Measurements from ENCODE around the gene MUC6.

The MUC6 gene

GRCh38 chr11:1006762-1007161, 29.8 kb downstream of the MUC6 start:
- no peak for DNase-seq

DNA sequence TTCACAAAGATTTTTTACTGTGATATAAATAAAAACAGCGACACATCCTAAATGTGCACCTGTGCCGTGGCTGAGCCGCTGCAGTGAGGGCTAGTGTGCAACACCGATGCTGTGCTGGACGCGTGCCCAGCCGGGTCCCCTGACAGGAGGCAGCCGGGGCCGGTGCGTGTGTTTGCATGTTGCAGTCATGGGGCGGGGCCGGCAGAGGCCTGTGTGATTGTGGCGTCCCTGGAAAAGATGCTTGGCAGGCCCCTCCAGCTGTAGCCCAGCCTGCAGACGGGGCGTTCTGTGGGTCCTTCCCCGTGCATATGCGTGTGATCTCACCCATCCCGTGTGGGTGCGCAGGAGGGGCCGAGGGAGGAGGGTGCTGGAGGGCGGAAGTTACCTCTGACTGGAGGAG, 30.6 kb downstream of the MUC6 start:
- no peak for DNase-seq

DNA sequence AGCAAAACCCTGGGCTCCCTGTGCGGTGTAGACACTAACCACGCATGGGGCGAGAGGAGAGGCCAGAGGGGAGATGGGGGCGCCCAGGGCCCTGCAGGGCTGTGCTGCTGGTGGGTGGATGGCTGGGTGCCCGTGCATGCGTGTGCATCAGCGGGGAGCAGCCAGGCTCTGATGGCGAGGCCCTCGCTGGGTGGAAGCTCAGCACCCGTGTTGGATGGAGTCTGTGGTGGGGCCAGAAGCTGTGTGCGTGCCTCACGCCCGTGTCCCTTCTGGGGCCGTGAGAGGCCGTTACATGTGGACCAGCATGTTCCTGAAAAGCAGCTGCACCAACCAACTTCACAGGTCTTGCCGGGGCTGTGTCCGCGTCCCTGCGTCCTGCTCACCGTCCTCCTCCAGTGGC, 33.4 kb downstream of the MUC6 start:
- DNase-seq, result no peak

DNA sequence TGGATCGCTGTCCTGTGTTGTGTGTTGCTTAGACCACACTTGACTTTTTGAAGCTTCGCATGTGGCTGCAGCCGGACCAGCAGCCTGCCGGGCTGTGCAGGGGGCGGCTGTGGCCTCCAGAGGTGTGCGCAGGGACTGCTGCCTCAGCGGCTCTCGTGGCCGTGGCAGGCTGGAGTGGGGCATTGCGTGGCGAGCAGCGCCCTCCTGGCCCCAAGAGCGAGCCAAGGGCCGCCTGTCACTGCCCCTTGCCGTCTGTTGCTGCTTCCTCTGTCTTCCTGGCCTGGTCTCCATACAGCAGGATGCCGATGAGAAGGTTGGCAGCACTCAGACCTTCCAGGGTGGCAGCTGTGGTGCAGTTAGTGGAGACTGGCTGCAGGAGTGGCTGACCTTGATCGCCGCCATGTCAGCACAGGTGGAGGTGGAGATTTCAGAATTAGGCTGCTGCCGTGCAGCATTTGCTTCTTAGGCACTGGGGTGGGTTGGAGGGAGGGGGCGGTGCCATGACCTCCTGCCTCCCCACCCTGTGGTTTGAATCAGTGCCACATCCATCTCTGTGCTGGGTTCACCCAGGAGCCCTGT, 34.0 kb downstream of the MUC6 start:
- DNase-seq, result no peak

DNA sequence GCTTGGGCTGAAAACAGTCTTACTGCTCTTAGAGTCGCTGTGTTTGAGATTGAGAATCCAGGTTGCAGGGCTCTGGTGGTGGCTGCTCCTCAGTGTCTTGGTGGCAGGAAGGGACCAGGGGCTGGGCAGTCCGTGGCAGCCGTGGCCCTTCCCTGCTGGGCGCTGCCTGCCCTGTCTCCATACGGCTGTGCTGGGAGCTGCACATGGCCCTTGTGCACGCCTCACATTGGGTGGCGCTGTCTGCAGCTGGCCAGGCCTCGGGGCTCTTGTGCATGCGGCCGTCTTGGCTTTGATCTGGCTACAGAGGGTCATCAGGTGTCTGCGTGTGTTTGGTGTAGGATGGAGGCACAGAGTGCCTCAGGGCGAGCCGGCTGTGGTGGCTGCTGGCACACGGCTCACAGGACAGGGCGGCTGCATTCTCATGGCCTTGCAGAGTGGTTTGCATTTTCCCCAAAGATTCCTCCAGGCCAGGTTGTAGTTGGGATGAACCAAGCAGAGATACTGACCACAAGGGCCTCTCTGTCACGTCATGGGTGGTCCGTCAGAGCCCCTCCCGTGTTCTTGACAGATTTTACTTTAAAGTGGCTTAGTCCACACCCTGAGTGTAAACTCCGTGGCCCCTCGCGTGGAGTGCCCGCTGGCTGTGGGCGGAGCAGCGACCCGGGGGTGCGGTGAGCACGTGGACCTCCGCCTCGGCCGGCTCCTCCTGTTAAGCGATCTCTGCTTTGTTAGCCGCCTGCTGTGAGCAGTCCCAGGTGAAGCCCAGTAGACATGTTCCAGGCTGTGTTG, 34.7 kb downstream of the MUC6 start:
- no peak for DNase-seq

DNA sequence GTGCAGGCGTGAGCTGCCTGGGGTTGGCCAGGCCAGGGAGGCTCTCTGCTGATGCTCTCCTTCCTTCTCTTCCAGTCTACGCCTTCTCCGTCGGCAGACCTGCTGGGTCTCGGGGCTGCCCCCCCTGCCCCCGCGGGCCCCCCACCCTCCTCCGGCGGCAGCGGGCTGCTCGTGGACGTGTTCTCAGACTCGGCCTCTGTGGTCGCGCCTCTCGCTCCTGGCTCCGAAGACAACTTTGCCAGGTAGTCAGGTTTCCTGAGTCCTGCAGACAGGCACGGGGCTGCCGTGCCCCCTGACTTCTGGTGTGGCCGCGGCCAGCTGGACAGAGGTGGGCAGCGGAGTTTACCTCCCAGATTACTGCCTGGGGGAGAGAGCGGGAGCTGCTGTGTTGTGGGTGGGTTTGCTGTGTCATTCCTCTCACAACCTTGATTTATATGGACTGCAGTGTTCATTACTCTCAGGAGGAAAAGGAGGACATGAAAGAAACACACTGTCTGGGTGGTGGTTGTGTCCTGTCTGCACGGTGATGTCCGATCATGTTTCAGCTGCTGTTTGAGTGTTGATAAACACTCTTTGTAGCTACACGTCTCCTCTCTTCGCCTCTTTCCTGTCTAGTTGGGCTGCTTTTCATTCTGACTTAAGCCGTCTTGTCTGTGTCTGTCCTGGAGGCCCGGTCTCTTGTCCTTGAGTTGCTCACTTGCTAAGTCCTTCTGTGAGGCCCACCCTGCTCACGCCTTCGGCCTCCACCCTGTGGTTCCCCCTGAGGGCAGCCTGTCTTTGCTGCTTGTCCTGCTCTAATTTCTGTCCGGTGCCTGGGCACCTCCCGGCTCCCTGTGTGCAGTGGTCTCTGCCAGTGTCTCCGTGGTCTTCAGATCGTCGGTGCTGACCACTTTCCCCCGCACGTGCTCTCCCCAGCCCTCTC, 35.9 kb downstream of the MUC6 start:
- no peak for DNase-seq

GRCh38 chr11:999009-999408, 37.5 kb downstream of the MUC6 start:
- no peak for DNase-seq

- no peak for DNase-seq
Observed at GRCh38 chr11:997907-998306, 38.6 kb downstream of the MUC6 start.

DNA sequence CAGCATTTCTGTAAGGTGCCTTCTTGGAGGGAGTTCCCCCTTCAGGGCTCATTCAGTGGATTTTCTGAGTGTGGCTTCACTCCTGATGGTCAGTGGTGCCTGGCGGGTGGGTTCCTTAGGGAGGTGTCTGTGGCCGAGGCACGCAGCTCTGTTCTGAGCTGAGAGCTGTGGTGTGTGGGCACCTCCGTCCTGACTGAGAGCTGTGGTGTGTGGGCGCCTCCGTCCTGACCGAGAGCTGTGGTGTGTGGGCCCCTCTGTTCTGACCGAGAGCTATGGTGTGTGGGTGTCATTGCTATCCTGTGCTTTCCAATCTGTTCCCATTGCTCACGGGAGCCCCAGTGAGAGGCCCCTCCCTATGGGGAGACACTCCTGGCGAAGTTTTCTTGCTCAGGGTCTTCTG, 39.8 kb downstream of the MUC6 start:
- no peak for DNase-seq

- DNase-seq, result no peak
Observed at GRCh38 chr11:995752-996420, 40.6 kb downstream of the MUC6 start.

DNA sequence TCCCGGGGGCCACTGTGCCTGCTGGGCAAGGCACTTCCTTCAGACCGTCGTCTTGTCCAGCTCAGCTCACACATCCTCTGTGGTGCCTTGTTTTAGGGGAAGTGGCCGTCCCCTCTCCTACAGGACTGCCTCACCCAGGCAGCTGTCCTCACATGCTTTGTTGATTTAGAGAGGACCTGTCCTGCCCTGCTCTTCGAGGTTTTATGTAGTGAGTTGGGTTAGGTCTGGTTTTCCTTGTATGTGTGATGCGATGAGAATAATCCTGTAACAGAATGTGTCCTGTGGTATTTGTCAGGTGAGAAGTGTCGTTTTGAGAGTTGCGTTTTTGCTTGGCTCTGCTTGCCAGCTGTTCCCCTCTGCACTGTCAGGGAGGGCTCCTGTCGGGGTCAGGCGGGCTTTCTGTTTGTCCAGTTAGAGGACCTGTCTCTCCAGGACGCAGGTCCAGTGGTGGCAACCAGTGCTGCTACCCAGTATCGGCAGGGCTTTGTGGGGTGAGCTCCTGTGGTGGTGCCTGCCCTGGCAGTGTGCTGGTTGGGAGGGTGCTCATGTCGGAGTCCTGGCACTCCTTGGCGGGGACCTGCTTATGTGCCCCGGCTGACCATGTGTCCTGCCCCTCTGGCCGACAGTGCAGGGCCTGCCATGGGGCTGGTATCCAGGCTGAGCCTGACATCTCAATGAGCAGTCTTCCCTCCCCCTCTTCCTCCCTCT, 41.3 kb downstream of the MUC6 start:
- DNase-seq, result no peak

- no peak for DNase-seq
Observed at GRCh38 chr11:993632-994167, 42.8 kb downstream of the MUC6 start.

DNA sequence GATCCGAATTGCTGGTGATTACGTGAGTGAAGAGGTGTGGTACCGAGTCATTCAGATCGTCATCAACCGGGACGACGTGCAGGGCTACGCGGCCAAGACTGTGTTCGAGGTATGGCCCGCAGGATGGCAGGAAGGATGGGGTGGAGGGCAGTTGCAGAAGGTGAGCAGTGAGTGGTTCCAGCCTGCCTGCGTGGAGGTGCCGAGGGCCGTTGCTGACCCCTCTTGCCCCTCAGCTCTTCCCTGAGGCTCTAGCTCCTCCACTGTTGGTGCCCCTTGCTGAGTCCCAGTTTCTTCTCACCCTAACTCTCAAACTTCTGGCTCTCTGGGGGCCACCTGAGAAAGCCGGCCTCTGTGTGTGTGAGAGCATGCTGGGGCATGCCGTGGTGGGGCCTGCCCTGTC, 43.9 kb downstream of the MUC6 start:
- DNase-seq, result no peak

DNA sequence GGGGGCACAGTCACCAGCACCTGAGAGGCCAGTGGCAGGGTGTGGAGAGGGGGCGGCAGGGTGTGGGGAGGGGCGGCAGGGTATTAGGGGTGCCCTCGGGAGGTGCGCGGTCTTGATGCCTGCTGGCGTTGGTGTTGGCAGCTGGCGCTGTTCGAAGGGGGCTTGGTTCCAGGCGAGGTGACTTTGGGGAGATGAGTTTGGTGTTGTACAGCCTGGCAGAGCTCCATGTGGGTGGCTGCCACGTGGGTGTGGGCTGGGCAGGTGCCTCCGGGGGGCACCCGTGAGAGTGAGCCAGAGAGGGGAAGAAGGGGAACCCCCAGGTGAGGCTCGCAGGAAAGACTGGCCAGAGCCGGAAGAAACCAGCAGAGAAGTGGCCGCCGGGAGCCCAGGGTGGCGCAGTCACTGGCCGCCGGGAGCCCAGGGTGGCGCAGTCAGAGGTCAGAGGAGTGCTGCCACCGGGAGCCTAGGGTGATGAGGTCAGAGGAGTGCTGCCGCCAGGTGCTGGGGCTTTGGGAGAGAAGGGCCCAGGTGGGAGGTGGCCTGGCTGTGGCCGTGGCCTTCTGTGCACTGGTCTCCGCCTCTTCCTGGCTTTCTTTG, 44.7 kb downstream of the MUC6 start:
- DNase-seq, result no peak

- DNase-seq, result no peak
Observed at GRCh38 chr11:991034-991433, 45.5 kb downstream of the MUC6 start.

DNA sequence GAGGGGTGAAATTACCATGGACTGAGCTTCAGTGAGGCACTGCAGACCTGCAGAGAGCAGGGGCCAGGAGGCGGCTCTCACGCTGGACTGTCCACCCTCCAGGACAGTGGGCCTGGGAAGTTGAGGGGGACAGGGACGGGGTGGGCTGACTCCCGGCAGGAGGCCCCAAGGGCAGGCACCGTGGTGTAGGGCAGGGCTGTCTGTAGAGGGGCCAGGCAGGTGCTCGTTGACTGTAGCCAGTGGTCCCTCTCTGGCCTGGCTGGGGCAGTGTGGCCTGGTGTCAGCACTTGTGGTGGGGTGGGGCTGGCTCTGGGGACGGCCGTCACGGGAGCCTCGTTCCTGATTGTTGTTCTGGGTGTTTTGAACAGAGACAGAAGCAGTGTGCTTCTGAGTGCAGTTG, 46.4 kb downstream of the MUC6 start:
- DNase-seq, result no peak

DNA sequence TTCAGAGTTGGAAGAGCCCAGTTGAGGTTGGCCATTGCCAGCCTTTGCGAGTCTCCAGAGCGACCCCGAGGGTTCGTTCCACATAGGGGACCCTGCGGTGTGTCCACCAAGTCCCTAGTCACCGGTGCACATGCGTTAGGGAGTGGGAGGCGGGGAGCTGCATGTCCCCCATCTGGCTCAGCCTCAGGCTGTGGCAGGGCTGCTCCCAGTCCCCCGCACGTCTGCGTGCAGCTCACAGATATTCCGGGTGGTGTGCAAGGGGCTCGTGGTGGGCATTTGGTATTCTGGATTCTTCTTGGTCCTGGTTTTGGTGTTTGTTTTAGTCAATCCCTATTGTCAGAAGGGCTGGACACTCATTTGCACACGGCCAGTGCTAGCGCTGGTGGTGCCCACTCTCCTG, 48.8 kb downstream of the MUC6 start:
- no peak for DNase-seq

DNA sequence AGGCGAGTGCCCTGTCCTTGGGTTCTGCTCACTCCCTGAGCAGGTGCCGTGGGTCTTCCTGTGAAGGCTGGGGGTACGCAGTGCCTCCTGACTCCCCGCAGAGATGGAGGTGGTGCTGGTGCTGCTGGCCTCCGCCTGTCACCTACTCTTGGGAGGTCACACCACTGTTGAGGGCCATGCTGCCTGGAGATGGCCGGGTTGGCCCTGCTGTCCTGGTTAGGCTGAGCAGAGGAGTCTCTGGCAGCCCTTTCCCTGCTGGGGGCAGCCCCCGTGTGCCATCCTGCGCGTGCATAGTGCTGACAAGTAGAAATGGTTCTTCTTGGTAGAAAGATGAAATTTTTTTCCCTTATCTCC, 49.6 kb downstream of the MUC6 start:
- DNase-seq, result no peak

DNA sequence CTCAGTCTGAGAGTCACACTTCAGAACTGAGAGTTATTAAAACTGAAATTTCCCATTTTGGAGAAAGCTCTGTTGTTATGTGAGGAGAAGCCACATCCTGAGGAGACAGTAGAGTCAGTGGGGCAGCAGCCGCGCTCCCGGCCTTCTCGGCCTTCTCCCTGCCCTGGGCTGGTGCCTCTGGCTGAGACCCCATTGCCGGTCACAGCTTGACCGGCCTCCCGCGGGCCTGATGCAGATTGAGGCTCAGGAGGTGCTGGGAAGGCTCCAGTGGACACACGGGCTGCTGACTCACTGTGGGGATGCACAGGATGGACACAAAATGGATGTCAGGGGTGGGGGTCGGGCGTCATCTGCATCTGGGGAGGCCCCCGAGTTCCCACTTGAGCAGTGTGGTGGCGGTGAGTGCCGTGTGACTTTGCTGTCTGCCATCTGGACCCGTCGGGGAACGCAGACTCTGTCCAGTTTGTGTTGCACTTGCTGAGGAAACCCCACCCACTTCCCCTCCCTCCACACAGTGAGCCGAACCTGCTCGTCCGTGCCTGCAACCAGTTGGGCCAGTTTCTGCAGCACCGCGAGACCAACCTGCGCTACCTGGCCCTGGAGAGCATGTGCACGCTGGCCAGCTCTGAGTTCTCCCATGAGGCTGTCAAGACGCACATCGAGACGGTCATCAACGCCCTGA, 50.1 kb downstream of the MUC6 start:
- DNase-seq, result no peak

DNA sequence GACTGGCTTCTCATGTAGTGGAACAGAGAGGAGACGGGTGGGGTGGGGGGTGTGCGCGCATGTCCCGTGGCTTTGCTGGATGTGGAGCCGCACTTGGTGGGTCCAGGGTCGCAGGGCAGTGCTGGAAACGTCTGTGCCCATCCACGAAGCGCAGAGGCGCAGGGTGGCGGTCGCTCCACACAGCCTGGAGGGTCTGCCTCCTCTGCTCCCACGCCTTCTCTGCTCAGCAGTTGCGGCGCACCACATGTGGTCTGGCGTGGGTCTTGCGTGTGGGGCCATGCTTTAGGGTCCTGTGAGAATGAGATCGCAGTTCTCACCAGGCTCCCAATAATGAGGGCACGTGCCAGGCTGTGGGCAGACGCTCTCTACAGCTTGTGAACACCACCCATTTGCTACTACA, 50.7 kb downstream of the MUC6 start:
- DNase-seq, result no peak

DNA sequence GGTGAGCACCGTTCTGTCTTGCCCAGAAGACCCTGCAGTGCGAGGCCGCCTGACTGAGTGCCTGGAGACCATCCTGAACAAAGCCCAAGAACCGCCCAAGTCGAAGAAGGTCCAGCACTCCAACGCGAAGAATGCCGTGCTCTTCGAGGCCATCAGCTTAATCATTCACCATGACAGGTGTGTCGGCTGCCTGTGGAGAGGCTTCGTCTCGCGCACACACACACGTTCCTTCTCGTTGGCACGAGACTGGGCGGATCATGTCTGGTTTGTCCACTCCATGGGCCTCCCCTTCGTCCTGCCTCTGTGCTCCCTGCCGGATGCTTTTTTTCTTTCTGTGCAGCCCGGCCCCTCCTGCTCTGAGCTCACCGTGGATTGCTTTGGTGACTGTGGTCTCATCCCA, 51.1 kb downstream of the MUC6 start:
- no peak for DNase-seq
